Measurements from ENCODE around the gene TEX264.

- TF ChIP-seq ZFP36 (IDR thresholded peaks at IDR 0.05; ENCODE audit: borderline replicate concordance, low read depth, low read length, partially characterized antibody) (no peak), RFXANK (CRISPR knock-in tag; IDR thresholded peaks at IDR 0.05) (no peak), EZH2 (conservative IDR thresholded peaks at IDR 0.05; ENCODE audit: low read depth, low read length) (no peak), ZBTB7B (CRISPR knock-in tag; IDR thresholded peaks at IDR 0.05) (no peak), ZNF790 (CRISPR knock-in tag; IDR thresholded peaks at IDR 0.05; ENCODE audit: borderline replicate concordance) (no peak), BATF2 (CRISPR knock-in tag; IDR thresholded peaks at IDR 0.05) (no peak)
- TF ChIP-seq, protein P1, sequence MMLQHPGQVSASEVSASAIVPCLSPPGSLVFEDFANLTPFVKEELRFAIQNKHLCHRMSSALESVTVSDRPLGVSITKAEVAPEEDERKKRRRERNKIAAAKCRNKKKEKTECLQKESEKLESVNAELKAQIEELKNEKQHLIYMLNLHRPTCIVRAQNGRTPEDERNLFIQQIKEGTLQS (CRISPR knock-in tag; IDR thresholded peaks at IDR 0.05): no peak
- TF ChIP-seq, protein P2, sequence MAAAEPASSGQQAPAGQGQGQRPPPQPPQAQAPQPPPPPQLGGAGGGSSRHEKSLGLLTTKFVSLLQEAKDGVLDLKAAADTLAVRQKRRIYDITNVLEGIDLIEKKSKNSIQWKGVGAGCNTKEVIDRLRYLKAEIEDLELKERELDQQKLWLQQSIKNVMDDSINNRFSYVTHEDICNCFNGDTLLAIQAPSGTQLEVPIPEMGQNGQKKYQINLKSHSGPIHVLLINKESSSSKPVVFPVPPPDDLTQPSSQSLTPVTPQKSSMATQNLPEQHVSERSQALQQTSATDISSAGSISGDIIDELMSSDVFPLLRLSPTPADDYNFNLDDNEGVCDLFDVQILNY (CRISPR knock-in tag; conservative IDR thresholded peaks at IDR 0.05): no peak
- TF ChIP-seq, protein P3, sequence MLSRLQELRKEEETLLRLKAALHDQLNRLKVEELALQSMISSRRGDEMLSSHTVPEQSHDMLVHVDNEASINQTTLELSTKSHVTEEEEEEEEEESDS (CRISPR knock-in tag; IDR thresholded peaks at IDR 0.05; ENCODE audit: borderline replicate concordance): no peak
These were observed 47.7 kb downstream of the TEX264 start for GRCh38 chr3:51718547-51719409.
